T47D (cell line): ENCODE results near the gene HLA-DQA1.

Experiments
- DNase-seq, 2 experiments: peaks; one replicate each; pipeline versions ENCODE4 v3.0.0 to v3.0.0-alpha.2; 2011 to 2012; ENCODE audit warnings: low read depth in 1 of 2, low spot score in 1 of 2
- JUND ChIP-seq: IDR thresholded peaks from 2 replicates; pipeline ENCODE4 v1.6.1; 2012; ENCODE audit warnings: low read depth
- in situ Hi-C: cut with HindIII; loops from 2 replicates; pipeline ENCODE4 v1.10.0; 2016; ENCODE audit warnings: low sequenced_read_pairs, low pct_unique_long_range_greater_than_20kb

Gene HLA-DQA1

DNA sequence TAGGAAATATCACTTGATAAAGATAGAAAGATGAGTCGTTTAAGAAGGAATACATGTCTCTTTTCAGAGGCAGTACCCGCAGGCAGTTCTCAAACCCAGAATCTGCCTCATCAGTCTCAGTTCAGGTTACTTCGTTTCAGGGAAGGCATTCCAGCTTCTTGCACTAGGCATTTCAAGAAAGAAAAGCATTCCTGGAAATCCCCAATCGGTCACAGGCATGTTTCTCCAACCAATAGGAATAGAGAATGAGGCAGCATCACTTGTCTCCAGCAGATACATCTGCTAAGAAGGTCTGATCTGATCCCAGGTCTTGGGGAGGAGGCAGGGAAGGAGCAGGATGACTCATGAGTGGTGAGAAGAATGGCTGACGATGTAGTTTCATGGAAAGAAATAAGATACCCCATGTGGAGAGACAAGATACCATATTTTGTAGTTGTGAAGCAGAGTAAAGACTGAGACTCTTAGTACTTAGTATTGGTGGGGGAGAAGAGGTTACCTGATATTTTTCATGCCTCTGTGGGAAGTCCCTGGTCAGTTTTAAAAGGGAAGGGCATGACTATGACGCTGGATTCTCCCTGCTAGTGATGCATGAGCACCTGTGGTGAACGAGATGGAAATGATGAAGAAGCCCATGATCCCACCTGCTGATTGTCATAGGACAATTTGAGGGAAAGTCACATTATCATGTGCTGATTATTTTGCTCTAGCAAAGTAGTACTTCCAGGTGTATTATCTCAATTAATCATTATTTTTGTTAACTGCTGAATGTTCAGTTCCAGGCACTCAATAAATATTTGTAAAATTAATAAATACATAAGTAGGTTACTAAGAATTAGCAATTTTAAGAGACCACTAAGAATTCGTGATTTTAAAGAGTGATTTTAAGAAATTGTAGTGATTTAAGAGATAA lies 27.2 kb upstream of the HLA-DQA1 start:
- no peak for TF ChIP-seq JUND
- peak; percentile 60 to 93 for DNase-seq
- in situ Hi-C loops, result no loop called here

DNA sequence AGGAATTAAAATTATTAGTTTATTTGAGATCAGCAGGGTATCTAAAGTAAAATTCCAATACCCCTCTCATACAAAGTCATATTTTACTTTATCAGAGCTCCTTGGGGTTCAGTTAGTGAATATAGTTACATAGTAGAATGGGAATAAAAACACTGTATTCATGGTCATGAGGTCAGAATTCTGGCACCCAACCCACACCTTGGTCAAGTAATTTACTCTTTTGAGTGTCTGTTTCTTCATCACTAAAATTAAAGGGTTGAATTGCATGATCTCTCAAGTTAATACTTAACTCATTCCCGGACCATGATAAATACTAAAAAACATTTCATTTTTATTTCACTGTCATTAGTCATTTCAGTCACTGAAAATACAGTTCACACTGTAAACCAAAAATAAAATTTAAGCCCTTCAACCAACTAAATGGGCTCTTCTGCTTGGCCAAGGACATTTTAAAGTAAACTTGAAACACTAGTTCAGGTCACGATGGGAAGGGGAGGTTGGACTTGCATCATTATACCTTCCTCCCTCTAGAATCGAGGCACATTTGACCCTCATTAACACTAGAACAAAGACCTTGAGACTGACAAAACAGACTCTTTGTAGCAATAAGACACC lies 26.4 kb upstream of the HLA-DQA1 start:
- DNase-seq, result no peak
- in situ Hi-C loops, result no loop called here
- no peak for TF ChIP-seq JUND

DNA sequence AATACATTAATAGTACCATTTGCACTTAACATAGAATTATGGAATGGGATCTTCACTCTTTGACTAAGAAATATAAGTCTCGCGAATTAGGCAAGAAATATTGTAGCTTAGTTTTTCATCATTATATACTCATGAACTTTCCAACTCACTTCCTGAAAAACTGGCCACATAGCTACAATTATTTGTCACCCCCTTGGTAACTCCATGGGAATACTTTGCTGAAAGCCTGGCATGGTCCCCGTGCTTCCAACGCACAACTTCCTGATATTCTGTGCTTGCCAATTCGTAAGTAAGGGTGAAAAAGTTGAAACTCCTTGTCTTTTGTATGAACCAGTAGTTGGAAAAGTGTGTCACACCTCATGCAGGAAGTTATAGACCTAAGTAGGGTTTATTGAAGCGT lies 23.7 kb upstream of the HLA-DQA1 start:
- in situ Hi-C loops, result no loop called here
- TF ChIP-seq JUND, result no peak
- DNase-seq, result no peak

DNA sequence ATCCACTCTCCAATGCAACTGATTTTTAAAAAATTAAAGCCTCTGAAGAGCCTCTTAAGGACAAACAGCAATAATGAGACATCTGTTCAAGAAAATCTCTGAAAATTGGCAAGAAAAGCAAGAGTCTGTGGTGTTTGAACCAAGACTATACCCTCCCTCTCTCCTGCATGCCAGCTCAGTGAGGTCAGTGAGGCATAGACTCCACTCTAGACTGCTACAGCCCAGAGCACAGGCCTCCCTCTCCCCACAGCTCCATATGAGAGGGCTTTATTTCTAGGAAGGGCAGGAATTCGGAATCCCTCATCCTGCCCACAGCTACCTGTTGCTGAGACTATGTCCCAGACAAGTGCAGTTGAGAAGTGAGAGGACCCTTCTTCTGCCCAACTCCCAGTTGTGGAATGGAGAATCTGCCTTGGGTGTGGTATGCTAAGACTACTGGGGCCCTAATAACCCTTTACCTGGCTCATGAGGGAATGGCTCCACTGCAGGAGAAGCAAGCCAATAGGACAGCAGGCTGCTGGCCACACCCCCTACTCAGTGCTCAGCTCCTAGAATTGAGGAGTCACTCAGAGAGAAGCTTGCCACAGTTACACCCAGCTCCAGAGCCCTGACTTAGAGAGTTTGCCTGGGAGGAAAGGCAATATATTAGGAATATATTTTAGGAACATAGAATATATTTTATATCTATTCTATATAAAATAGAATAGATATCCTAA lies 22.7 kb upstream of the HLA-DQA1 start:
- DNase-seq, result no peak
- in situ Hi-C loops, result no loop called here
- no peak for TF ChIP-seq JUND

GRCh38 chr6:32615885-32616532 lies 21.2 kb upstream of the HLA-DQA1 start:
- TF ChIP-seq JUND, result no peak
- in situ Hi-C loops, result no loop called here
- DNase-seq, result no peak

GRCh38 chr6:32617751-32618150 lies 19.5 kb upstream of the HLA-DQA1 start:
- in situ Hi-C loops, result no loop called here
- no peak for DNase-seq

DNA sequence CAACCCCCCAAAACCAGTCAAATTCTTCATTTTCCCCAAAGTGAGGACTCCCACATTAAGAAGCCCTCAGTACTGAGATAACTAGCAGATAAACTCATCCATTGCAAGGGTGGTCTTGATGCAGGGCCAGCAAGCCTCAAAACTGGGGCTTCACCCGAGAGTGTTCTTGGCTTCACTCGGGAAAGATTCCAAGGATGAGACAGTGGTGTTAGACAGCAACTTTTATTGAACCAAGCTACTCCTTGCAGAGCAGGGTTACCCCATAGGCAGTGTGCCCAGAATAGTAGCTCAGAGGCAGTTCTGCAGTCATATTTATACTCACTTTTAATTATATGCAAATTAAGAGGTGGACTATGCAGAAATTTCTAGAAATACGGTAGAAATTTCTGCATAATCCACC lies 15.8 kb upstream of the HLA-DQA1 start:
- DNase-seq, result no peak
- no peak for TF ChIP-seq JUND
- in situ Hi-C loops, result no loop called here

More at GRCh38 chr6:32617751-32618150, 19.5 kb upstream of the HLA-DQA1 start:
- TF ChIP-seq JUND, result no peak

GRCh38 chr6:32622545-32623401 lies 14.4 kb upstream of the HLA-DQA1 start:
- no peak for TF ChIP-seq JUND
- DNase-seq, result peak; percentile 35 to 76
- in situ Hi-C loops, result no loop called here

DNA sequence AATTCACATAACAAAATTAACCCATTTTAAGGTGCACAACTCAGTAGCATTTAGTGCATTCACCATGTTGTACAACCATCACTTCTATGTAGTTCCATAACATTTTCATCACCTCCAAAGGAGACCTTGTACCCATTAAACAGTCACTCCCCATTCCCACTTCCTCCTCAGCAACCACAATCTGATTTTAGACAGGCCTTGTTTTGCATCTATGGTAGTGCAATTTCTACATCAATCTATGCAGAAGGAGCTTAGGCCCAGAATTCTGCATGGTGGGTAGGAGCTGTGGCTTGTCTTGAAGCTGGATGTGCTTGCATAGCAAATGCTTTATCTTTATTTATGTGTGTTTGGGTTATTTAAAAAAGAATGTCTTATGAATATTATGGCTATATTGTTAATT lies 13.5 kb upstream of the HLA-DQA1 start:
- no peak for TF ChIP-seq JUND
- in situ Hi-C loops, result no loop called here
- no peak for DNase-seq

DNA sequence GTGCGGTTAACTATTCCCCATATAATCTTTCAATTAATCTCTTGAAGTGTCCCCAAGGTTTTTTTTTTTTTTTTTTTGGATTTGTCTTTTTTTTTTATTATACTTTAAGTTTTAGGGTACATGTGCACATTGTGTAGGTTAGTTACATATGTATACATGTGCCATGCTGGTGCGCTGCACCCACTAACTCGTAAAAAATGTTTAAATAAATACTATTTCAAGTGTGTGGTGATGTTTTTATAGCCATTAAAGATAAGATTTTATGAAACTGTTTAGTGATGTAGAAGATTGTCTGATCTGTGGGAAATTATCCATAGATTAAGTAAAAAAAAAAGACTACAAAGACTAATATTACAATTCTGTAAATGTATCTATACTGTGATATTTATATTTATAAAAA lies 12.6 kb upstream of the HLA-DQA1 start:
- in situ Hi-C loops, result no loop called here
- no peak for DNase-seq
- TF ChIP-seq JUND, result no peak

- in situ Hi-C loops, result no loop called here
- no peak for TF ChIP-seq JUND
- no peak for DNase-seq
Observed at GRCh38 chr6:32625137-32625536, 12.1 kb upstream of the HLA-DQA1 start.

- no peak for DNase-seq
- TF ChIP-seq JUND, result no peak
- in situ Hi-C loops, result no loop called here
Observed at GRCh38 chr6:32627249-32627648, 10.0 kb upstream of the HLA-DQA1 start.
